ENCODE measurements around the gene UFM1. TPM values are rescaled to one million over a fixed set of nuclear protein-coding genes. Genes with fewer than 3 reads are reported as not detected.

The UFM1 gene
- total RNA-seq, 1 experiment from 2014 or later: 34.6 TPM

DNA sequence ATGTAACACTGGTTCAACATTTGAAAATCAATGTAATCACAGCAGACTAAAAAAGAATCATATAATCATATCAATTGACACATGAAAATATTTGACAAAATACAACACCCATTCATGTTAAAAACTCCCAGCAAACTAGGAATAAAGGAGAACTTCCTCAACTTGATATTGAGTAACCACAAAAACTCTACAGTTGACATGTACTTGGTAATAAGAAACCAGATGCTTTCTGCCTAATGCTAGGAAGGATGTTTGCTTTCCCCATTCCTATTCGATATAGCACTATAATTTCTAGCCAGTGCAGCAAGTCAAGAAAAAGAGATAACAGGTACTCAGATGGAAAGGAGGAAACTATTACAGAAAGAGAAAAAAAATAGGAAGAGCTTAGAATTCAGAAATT, 26.9 kb downstream of the UFM1 start:
- Histone ChIP-seq H3K27me3 (ENCODE audit: control insufficient read depth, insufficient read depth, low read length) (no peaks in the 10 kb centered on the region), H3K4me1 (ENCODE audit: control insufficient read depth, insufficient read depth, low read length) (no peaks in the 10 kb centered on the region), H3K9me3 (ENCODE audit: control insufficient read depth, insufficient read depth, low read depth, low read length) (no peaks in the 10 kb centered on the region), H3K4me3 (ENCODE audit: low read depth in 2 of 2, low read length in 2 of 2) (no peak overlapping the region), H3K36me3 (ENCODE audit: control insufficient read depth, insufficient read depth, low read length) (no peaks in the 10 kb centered on the region), H3K27ac (ENCODE audit: low read length) (no peak overlapping the region)
- intact Hi-C loops (cut with micrococcal nuclease; ENCODE audit: unreplicated experiment) (loop anchor here (10.0 kb wide), 1 partner anchor 148 kb away; no protein-coding TSS in a partner anchor), in situ Hi-C loops (cut with HindIII; ENCODE audit: low pct_unique_long_range_greater_than_20kb, low sequenced_read_pairs) (no loop called here)
- DNase-seq (ENCODE audit: low read depth, low spot score) (no peak), ATAC-seq (no peak)
- ChIA-PET POLR2A (no interaction called here), CTCF (no interaction called here)
- TF ChIP-seq TCF7L2 (IDR thresholded peaks at IDR 0.05; ENCODE audit: low read depth, low read length): no peak
- TF ChIP-seq SIN3A (IDR thresholded peaks at IDR 0.05; ENCODE audit: borderline replicate concordance, insufficient read depth, low read depth, low read length): no peak
- TF ChIP-seq, protein P1, sequence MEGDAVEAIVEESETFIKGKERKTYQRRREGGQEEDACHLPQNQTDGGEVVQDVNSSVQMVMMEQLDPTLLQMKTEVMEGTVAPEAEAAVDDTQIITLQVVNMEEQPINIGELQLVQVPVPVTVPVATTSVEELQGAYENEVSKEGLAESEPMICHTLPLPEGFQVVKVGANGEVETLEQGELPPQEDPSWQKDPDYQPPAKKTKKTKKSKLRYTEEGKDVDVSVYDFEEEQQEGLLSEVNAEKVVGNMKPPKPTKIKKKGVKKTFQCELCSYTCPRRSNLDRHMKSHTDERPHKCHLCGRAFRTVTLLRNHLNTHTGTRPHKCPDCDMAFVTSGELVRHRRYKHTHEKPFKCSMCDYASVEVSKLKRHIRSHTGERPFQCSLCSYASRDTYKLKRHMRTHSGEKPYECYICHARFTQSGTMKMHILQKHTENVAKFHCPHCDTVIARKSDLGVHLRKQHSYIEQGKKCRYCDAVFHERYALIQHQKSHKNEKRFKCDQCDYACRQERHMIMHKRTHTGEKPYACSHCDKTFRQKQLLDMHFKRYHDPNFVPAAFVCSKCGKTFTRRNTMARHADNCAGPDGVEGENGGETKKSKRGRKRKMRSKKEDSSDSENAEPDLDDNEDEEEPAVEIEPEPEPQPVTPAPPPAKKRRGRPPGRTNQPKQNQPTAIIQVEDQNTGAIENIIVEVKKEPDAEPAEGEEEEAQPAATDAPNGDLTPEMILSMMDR (IDR thresholded peaks at IDR 0.05): no peak
- TF ChIP-seq, protein P2, sequence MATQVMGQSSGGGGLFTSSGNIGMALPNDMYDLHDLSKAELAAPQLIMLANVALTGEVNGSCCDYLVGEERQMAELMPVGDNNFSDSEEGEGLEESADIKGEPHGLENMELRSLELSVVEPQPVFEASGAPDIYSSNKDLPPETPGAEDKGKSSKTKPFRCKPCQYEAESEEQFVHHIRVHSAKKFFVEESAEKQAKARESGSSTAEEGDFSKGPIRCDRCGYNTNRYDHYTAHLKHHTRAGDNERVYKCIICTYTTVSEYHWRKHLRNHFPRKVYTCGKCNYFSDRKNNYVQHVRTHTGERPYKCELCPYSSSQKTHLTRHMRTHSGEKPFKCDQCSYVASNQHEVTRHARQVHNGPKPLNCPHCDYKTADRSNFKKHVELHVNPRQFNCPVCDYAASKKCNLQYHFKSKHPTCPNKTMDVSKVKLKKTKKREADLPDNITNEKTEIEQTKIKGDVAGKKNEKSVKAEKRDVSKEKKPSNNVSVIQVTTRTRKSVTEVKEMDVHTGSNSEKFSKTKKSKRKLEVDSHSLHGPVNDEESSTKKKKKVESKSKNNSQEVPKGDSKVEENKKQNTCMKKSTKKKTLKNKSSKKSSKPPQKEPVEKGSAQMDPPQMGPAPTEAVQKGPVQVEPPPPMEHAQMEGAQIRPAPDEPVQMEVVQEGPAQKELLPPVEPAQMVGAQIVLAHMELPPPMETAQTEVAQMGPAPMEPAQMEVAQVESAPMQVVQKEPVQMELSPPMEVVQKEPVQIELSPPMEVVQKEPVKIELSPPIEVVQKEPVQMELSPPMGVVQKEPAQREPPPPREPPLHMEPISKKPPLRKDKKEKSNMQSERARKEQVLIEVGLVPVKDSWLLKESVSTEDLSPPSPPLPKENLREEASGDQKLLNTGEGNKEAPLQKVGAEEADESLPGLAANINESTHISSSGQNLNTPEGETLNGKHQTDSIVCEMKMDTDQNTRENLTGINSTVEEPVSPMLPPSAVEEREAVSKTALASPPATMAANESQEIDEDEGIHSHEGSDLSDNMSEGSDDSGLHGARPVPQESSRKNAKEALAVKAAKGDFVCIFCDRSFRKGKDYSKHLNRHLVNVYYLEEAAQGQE (IDR thresholded peaks at IDR 0.05; ENCODE audit: insufficient read depth in 1 of 2, low read depth in 2 of 2, low read length in 1 of 2): no peak
- no peak for TF ChIP-seq POLR2AphosphoS5 (IDR thresholded peaks at IDR 0.05; ENCODE audit: low read depth, low read length)
- BruUV-seq (replicated peaks): no TSS peak

GRCh38 chr13:38381890-38382289, 32.2 kb downstream of the UFM1 start:
- CTCF ChIA-PET: no interaction called here
- no peaks in the 10 kb centered on the region for H3K4me1 ChIP-seq (ENCODE audit: control insufficient read depth, insufficient read depth, low read length)
- in situ Hi-C loops (cut with HindIII; ENCODE audit: low pct_unique_long_range_greater_than_20kb, low sequenced_read_pairs): no loop called here
- H3K9me3 ChIP-seq (ENCODE audit: control insufficient read depth, insufficient read depth, low read depth, low read length): no peaks in the 10 kb centered on the region
- no TSS peak for BruUV-seq (replicated peaks)
- H3K4me3 ChIP-seq (ENCODE audit: low read depth in 2 of 2, low read length in 2 of 2): no peak overlapping the region
- TF ChIP-seq, protein P1 (IDR thresholded peaks at IDR 0.05): no peak
- TF ChIP-seq SIN3A (IDR thresholded peaks at IDR 0.05; ENCODE audit: borderline replicate concordance, insufficient read depth, low read depth, low read length) (no peak), POLR2AphosphoS5 (IDR thresholded peaks at IDR 0.05; ENCODE audit: low read depth, low read length) (no peak), TCF7L2 (IDR thresholded peaks at IDR 0.05; ENCODE audit: low read depth, low read length) (no peak)
- TF ChIP-seq, protein P2 (IDR thresholded peaks at IDR 0.05; ENCODE audit: insufficient read depth in 1 of 2, low read depth in 2 of 2, low read length in 1 of 2): no peak
- ATAC-seq: no peak
- POLR2A ChIA-PET: no interaction called here
- no peaks in the 10 kb centered on the region for H3K36me3 ChIP-seq (ENCODE audit: control insufficient read depth, insufficient read depth, low read length)
- no peaks in the 10 kb centered on the region for H3K27me3 ChIP-seq (ENCODE audit: control insufficient read depth, insufficient read depth, low read length)
- intact Hi-C loops (cut with micrococcal nuclease; ENCODE audit: unreplicated experiment): no loop called here
- no peak overlapping the region for H3K27ac ChIP-seq (ENCODE audit: low read length)
- no peak for DNase-seq (ENCODE audit: low read depth, low spot score)

Data from Panc1 (cell line).